ENCODE data around the gene ZNF516.

Gene ZNF516

GRCh38 chr18:76392349-76392748, 102.7 kb downstream of the ZNF516 start:
- no peak for DNase-seq

DNA sequence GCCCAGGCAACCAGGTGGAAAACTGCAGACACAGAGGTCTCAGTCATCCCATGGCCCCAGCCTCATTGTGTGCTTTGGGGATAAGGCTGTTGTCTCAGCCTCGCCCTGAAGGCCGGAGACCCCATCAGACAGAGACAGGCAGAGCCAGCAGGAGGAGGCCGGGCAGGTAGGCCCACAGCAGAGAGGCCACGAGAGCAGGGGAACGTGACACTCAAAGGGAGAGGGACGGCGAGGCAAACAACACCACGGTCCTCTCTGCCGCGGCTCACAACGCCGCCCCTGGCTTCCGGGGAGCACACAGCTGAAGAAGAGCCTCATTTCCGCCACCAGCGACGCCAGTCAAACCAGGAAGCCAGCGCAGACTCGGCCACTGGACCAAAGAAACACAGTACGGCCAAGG, 103.3 kb downstream of the ZNF516 start:
- DNase-seq = no peak

DNA sequence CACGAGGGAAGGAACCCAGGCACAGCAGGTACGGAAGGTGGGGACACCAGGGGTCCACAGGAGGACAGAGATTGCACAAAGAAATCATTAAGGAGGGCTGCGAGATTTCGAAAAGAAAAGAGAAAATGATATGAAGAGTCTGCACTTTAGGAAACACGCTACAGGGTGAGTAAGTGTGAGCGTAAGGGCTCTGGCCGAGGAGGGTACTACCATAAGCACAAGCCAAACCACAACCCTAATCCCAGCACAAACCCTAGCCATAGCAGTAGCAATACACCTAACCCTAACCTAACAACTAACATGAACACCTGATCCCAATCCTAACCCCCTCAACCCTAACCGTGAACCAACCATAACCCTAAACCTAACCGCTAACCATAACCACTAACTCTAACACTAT, 104.0 kb downstream of the ZNF516 start:
- no peak for DNase-seq

DNA sequence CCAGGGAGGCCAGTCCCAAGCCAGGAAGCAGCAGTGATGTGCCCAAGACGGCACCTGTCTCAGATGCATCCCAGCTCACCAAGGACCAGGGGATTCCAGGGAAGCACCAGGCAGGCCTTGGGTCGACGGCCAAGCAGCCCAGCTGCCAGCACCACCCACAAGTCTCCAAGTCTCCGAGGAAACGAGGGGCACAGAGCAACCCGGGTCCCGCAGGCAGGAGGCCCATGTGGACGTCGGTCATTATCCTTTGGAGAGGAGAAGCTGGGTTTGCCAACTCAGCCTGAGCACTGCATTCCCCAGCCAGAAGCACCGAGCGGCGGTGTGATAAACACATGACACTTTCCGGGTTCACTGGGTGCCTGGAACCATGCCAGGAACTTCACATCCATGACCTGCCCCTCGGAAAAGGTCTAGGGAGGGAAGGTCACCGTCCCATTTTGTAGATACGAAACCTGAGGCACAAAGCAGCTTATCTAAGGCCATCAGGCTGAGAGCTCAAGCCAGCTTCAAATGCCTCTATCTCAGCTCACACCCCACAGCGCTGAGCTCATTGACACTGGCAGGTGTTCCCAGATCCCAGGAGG, 104.5 kb downstream of the ZNF516 start:
- DNase-seq = no peak

- no peak for DNase-seq
Measured at GRCh38 chr18:76389716-76390115, 105.3 kb downstream of the ZNF516 start.

GRCh38 chr18:76388891-76389423, 106.1 kb downstream of the ZNF516 start:
- DNase-seq = no peak

- no peak for DNase-seq
Measured at GRCh38 chr18:76388261-76388660, 106.8 kb downstream of the ZNF516 start.

DNA sequence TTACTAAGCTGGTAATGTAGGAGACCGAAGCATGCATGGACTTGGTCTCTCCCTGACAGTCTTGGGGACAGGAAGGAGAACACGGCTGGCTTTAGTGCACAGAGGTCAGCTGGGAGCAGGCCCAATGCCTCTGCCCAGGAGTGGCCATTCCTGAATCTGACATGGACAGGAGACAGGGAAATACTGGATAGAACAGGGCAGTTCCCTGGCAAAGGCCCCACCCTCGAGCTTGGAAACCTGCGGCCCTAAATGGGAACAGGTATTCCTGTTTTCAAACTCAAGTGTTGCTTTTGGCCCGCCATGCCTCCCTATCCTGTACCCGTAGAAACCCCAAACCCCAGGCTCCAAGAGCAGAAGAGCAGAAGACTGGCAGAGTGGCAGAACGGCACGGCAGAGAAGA, 107.4 kb downstream of the ZNF516 start:
- no peak for DNase-seq

DNA sequence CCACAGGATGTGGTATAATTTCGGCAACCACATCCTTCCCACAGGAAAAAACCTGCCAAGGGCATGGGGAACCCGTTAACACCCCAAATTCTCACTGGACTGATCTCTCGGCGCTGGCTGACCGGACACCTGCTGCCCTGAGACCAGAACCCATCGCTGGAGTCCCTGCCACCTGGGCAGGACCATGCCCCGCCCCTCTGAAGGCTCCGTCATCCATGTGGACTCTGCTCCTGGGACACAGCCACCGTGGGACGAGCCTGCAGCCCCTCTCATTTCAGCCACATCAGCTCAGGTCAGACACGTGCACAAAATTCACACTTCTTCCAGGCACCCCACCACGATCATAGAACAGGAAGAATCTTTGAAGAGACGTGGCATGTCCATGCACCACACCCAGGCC, 108.2 kb downstream of the ZNF516 start:
- DNase-seq = no peak

- peak in 1 of 6 experiments; percentile 7 for DNase-seq
Measured at GRCh38 chr18:76386071-76386470, 109.0 kb downstream of the ZNF516 start.

- DNase-seq = no peak
Measured at GRCh38 chr18:76385681-76385975, 109.4 kb downstream of the ZNF516 start.

DNA sequence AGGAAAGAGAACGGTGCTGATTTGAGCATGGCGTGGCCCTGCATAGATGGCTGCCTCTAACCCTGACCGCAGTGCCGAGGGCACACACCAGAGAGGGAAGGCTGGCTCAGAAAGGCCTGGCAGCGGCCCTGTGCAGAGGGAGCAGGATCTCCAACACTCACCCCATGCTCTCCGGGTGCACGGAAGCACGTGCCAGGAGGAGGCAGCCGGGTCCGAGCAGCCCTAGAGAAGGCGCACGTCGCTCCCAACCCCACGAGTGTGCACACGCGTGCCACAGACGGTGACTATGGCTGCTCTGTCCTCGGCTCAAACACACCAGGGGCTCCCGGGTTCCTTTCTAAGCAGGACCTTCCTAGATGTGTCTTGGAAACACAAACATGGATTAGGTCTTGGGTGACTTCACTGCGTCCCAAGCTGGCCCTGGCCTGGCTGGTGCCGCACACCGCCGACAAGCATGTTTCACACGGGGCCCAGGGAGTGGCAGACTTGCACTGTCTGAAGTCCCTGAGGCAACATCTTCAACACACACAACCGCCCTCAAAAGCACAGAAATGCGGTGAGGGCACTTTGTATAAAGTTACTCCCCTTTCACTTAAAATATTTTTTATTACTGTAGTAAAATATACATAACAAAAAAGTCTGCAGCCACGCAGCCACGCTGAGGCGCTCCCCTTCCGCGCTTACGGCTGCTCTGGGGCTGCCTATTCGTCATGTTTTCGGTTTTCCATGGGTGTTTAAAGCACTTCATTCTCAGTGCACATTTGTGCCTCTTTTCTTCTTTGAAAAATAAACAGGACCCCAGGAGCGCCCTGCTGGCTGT, 110.0 kb downstream of the ZNF516 start:
- DNase-seq = no peak

DNA sequence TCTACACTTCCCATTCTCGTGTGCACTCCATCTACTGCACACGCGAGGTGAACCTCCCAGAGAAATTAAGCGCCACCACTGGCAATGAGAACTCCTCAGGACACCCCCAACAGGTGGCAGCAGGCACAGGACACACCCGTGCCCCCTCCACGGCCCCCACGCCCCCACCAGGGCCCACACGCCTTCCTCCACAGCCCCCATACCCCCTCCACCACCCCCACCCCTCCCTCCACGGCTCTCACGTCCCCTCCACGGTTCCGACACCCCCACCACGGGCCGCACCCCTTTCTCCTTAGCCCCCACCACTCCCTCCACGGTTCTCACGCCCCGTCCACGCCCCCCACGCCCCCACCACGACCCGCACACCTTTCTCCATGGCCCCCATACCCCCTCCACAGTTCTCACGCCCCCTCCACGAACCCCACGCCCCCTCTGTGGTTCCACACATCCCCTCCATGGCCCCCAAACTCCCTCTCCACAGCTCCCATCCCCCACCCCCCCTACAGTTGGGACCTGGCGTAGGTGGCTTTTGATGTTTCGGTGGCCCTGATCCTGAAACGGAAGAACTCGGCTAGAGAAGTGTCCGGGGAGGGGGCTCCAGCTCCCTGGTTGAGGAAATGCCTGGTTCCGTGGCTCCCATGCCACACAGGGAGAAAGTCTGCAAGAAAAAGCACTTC, 110.8 kb downstream of the ZNF516 start:
- DNase-seq = no peak

DNA sequence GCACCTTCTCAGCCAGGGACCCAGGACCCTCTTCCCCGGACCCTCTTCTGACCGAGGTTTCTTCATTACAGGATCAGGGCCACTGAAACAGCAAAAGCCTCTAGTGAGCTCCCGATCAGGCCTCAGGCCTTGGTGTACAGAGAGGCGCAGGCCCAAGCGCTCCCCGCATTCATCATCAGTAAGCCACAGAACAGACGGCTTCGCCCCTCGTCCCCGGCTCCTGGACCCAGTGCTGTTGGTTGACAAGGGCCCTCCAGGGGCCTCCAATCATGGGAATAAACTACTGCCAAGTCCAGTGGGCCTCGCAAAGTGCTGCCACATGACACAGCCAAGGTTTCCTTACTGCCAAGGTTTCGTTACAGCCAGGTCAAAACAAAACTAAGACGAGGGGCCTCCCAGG, 111.4 kb downstream of the ZNF516 start:
- no peak for DNase-seq

DNA sequence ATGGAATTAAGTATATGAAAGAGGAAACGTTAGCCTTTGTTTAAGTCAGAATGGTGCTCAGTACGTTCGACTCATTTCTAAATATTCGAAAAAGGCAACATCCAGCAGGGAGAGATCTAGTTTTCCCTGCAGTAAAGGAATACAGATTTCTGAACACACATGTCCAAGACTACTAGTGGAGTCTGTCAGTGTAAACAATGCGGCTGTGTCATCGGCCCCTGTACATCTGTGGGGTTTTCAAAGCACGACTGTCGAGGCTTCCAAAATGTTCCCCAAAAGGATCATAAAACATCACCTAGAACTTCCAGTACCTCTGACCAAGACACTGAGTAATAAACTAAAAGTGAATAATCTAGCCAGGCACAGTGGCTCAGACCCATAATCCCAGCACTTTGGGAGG, 112.8 kb downstream of the ZNF516 start:
- DNase-seq = no peak

DNA sequence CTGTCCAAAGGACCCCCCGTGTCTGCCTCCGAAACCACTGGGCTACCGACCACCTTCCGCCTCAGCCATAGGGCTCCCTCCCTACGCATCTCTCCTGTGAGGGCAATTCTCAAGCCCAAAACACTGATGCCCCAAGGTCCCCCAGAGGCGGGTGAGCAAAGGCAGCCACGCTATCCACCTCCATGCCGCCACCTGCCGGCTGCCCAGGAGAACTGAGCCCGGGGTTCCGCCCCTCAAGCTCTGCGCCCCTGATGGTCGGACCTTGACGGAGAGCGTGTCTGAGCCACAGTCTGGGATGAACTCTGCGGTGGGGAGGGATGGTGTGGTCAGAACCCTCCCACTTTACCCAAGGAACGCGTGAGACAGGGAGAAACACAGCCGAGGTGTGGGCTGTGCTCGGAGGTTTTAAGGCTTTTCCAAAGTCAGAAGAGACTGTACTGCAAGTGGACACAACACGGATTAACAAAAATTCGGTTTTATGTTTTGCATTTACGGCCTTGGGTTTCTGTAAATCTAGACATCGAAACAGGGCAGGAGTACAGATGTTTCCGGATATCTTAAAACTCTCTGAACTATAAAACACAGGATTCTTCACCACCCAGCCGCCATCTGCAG, 114.1 kb downstream of the ZNF516 start:
- no peak for DNase-seq

DNA sequence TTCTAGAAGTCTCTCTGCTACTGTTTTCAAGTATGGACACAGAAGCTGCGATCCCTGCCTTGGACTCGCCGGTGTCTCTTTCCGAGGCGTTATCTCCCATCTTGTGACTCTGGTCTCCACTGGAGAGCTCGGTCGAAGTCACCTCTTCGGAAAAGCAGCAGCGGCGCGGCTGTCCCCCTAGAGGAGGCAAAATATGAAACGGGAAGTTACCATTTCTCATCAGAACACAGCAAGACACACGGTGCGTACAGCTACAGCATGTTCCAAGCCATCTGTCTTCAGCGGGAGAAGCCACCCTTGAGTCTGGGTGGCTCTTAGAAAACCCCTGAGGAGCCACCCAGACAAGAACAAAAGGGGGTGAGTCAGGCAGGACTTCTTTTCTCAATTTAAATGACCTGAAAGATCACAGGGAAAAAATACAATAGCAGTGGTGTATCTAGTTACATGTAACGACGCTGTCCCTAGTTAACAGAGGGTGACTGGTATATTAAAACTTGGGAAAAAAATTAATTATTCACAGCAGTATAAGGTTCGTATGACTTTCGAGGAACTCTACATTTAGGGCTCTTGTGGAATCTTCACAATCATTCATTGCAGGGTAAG, 114.8 kb downstream of the ZNF516 start:
- DNase-seq = no peak

DNA sequence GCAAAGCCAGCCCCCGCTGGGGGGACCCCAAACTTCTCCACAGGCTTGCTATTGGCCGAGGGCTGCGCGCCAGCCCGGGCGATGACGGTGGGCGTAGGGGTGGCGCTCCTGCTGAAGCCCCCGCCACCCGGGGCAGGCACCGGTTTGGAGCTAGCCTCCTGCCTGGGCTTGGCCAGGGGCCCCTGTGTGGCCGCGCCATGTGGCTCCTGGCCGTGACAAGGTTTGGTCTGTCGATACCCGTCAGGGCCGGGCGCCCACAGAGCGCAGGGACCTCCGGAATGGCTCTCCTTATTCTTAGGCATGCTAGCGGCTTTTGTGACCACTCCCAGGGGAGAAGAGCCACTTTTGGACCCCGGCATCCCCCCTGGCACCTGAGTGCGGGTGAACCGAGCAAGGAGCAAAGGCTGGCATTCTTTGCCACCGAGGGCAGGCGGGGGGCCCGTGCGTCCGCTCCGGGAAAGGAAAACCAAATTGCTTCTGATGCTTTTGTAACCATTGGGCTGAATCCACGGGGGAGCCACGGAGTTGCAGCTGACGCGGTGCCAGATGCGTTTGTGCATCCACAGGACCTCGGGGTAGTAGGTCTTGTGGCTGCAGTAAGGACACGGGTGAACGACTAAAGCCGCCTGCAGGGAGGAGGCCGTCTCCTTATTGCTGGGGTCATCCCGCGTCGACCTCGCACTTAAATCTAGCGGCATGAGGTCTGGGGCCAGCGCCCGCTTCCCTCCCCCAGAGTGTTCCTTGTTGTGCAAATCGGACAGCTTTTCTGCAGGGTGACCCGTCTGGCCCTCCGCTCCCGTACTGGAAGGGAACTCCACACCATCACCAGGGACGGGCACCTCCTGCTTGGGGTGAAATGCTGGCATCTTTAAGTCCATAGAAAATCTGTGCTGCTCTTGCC, 115.6 kb downstream of the ZNF516 start:
- no peak for DNase-seq

- no peak for DNase-seq
Measured at GRCh38 chr18:76378526-76379215, 116.4 kb downstream of the ZNF516 start.

DNA sequence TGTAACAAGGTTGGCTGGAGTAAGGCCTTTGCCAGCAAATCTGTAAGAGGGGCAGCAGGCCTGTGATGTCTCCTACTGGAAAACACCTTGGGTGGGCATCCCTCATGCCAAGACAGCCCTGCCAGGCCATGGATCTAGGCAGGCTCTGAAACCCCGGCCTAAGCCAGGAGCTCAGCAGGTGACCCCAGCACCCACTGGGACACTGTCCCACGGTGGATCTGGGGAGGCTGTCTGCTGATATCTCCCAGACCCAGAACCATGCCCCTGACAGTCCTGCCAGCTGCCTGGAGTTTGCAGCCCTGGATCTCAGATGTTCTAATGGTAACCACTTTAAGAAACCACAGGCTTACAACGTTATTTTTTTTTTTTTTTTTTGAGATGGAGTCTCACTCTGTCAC, 117.7 kb downstream of the ZNF516 start:
- no peak for DNase-seq

DNA sequence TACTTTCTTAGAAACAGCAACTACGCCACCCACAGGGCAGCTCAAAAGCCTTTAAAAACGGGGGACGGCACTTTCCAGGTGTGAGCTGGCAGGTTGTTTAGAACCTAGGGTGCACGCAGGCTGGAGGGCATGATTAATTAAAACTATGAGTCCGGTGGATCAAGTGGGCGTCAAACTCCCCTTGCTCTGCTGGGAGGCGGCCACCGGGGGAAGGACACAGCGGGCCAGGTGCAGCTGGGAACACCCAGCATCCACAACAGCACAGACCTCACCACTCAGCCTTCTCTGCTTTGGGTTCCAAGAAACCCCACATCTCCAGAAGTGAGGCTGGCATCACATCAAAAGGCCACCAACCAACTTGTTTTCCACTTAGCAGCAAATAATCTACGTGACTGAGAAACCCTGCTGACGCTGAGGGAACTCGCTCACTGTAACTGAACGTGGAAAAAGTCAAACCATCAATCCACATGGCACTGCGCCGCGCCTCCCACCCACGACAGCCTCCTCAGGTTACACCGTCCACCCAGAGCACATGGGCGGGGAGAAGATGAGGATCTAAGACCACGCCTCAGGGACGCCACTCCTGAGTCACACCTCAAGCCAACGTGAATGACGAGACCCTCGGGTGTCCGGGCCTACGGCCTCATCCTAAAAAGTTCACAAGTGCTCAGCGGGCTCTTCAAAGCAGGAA, 118.2 kb downstream of the ZNF516 start:
- peak in 3 of 6 experiments; percentile 41 to 56 (median 46) for DNase-seq
